GM23248 (cell line): ENCODE data around the gene ABLIM1. TPM values are rescaled to one million over a fixed set of nuclear protein-coding genes. Genes with fewer than 3 reads are reported as not detected.

ENCODE experiments used
- DNase-seq: peaks from one replicate; pipeline ENCODE4 v3.0.0-alpha.2; 2015
- H2AFZ ChIP-seq: fragments of 200-600 bp; sonication (generic); 2 replicates; pipeline ENCODE4 v1.6.1; 2016; ENCODE audit warnings: antibody characterized with exemption
- H3F3A ChIP-seq: fragments of 200-600 bp; sonication (generic); 2 replicates; pipeline ENCODE4 v1.6.1; 2016; ENCODE audit warnings: mild to moderate bottlenecking, antibody characterized with exemption, mixed run types; ENCODE audit not compliant: insufficient read depth
- H3K27ac ChIP-seq: fragments of 200-600 bp; sonication (generic); 2 replicates; pipeline ENCODE4 v1.5.1; 2016; ENCODE audit warnings: mild to moderate bottlenecking
- H3K27me3 ChIP-seq: fragments of 200-600 bp; sonication (generic); replicated peaks from 2 replicates; pipeline ENCODE4 v1.6.1; 2016; ENCODE audit warnings: mild to moderate bottlenecking; ENCODE audit not compliant: insufficient read depth
- H3K36me3 ChIP-seq: fragments of 200-600 bp; sonication (generic); 2 replicates; pipeline ENCODE4 v1.6.1; 2016; ENCODE audit warnings: low read depth, mild to moderate bottlenecking
- H3K4me1 ChIP-seq: fragments of 200-600 bp; sonication (generic); 2 replicates; pipeline ENCODE4 v1.6.1; 2016; ENCODE audit warnings: mild to moderate bottlenecking; ENCODE audit not compliant: insufficient read depth
- H3K4me2 ChIP-seq: fragments of 200-600 bp; sonication (generic); one replicate; pipeline ENCODE4 v1.6.1; 2016; ENCODE audit warnings: mild to moderate bottlenecking; ENCODE audit not compliant: unreplicated experiment
- H3K4me3 ChIP-seq: fragments of 200-600 bp; sonication (generic); 2 replicates; pipeline ENCODE4 v1.5.1; 2016; ENCODE audit warnings: mild to moderate bottlenecking
- H3K79me2 ChIP-seq: fragments of 200-600 bp; sonication (generic); 2 replicates; pipeline ENCODE4 v1.6.1; 2016; ENCODE audit warnings: mild to moderate bottlenecking; ENCODE audit not compliant: insufficient read depth
- H3K9ac ChIP-seq: fragments of 200-600 bp; sonication (generic); 2 replicates; pipeline ENCODE4 v1.6.1; 2016; ENCODE audit warnings: mild to moderate bottlenecking
- H3K9me2 ChIP-seq: fragments of 200-600 bp; sonication (generic); 2 replicates; pipeline ENCODE4 v1.6.1; 2016; ENCODE audit warnings: mixed run types, mild to moderate bottlenecking, moderate library complexity; ENCODE audit not compliant: insufficient read depth
- H3K9me3 ChIP-seq: fragments of 200-600 bp; sonication (generic); one replicate; pipeline ENCODE4 v1.6.1; 2017; ENCODE audit warnings: low read depth
- H4K20me1 ChIP-seq: fragments of 200-600 bp; sonication (generic); 2 replicates; pipeline ENCODE4 v1.6.0; 2016; ENCODE audit not compliant: insufficient read depth
- EZH2 ChIP-seq: fragments of 200-600 bp; sonication (generic); IDR thresholded peaks from 2 replicates; pipeline ENCODE4 v1.6.1; 2018; ENCODE audit warnings: antibody characterized with exemption, mild to moderate bottlenecking; ENCODE audit not compliant: insufficient read depth, poor library complexity, severe bottlenecking
- EZH2phosphoT487 ChIP-seq: fragments of 200-600 bp; sonication (generic); IDR thresholded peaks from 2 replicates; pipeline ENCODE4 v1.6.1; 2018; ENCODE audit warnings: antibody characterized with exemption, moderate library complexity, mild to moderate bottlenecking, low read depth; ENCODE audit not compliant: insufficient read depth
- WGBS, 2 experiments: methylation state at CpG; one replicate each; pipeline ENCODE4 v1.1.6; 2015 to 2017; ENCODE audit warnings: low lambda C conversion rate in 2 of 2, low coverage in 1 of 2; ENCODE audit errors: missing lambda C conversion rate in 2 of 2; 5-methylcytosine and 5-hydroxymethylcytosine counted together
- in situ Hi-C: fragments of 300-500 bp; cut with MboI; formaldehyde crosslinking; loops from 2 replicates; pipeline ENCODE4 v1.15.0; 2020
- polyA plus RNA-seq: library from polyadenylated mRNA; unstranded; fragments of >200 nt; fragmentation: Nextera tagmentation; extraction: Ambion mirVana; gene quantifications from 2 replicates; pipeline ENCODE4 v1.2.1, GENCODE V29; 2016
- total RNA-seq: library from RNA; depleted of rRNA; stranded (reverse); fragments of >200 nt; shearing (Covaris generic); gene quantifications from 2 replicates; pipeline ENCODE4 v1.2.3, GENCODE V29; 2014

The ABLIM1 gene
- total and polyA plus RNA-seq, 2 experiments from 2014 or later: 0.54 to 0.78 TPM

GRCh38 chr10:114400091-114400490 lies 258.0 kb downstream of the ABLIM1 start:
- H3K27me3 ChIP-seq: peaks cover 88% of the 10 kb centered on the region
- H4K20me1 ChIP-seq: no peaks in the 10 kb centered on the region
- no peaks in the 10 kb centered on the region for H3K9me2 ChIP-seq
- no peaks in the 10 kb centered on the region for H3F3A ChIP-seq
- no peaks in the 10 kb centered on the region for H3K4me1 ChIP-seq
- no peak overlapping the region for H2AFZ ChIP-seq
- H3K27ac ChIP-seq: no peak overlapping the region
- no peak for DNase-seq
- no peak overlapping the region for H3K4me3 ChIP-seq
- 58 to 61% methylated on average over 3 of the region's 3 CpGs for WGBS, 2 experiments
- TF ChIP-seq EZH2phosphoT487: no peak
- in situ Hi-C loops: no loop called here
- no peaks in the 10 kb centered on the region for H3K36me3 ChIP-seq
- H3K4me2 ChIP-seq: no peak overlapping the region
- H3K79me2 ChIP-seq: no peaks in the 10 kb centered on the region
- no peaks in the 10 kb centered on the region for H3K9me3 ChIP-seq
- H3K9ac ChIP-seq: no peak overlapping the region

- Histone ChIP-seq H3K27me3 (peaks cover 84% of the 10 kb centered on the region), H3K4me3 (no peak overlapping the region), H4K20me1 (no peaks in the 10 kb centered on the region), H3K36me3 (no peaks in the 10 kb centered on the region), H3F3A (no peaks in the 10 kb centered on the region), H3K4me2 (no peak overlapping the region), H3K79me2 (no peaks in the 10 kb centered on the region), H3K9me2 (no peaks in the 10 kb centered on the region), H3K4me1 (no peaks in the 10 kb centered on the region), H3K9me3 (no peaks in the 10 kb centered on the region), H3K27ac (no peak overlapping the region), H3K9ac (no peak overlapping the region), H2AFZ (no peak overlapping the region)
- TF ChIP-seq EZH2phosphoT487 (no peak), EZH2 (no peak)
- in situ Hi-C loops: no loop called here
- DNase-seq: no peak
- WGBS, 2 experiments: 67 to 68% methylated on average over 6 of the region's 6 CpGs
Measured at GRCh38 chr10:114399576-114399975, 258.5 kb downstream of the ABLIM1 start.

DNA sequence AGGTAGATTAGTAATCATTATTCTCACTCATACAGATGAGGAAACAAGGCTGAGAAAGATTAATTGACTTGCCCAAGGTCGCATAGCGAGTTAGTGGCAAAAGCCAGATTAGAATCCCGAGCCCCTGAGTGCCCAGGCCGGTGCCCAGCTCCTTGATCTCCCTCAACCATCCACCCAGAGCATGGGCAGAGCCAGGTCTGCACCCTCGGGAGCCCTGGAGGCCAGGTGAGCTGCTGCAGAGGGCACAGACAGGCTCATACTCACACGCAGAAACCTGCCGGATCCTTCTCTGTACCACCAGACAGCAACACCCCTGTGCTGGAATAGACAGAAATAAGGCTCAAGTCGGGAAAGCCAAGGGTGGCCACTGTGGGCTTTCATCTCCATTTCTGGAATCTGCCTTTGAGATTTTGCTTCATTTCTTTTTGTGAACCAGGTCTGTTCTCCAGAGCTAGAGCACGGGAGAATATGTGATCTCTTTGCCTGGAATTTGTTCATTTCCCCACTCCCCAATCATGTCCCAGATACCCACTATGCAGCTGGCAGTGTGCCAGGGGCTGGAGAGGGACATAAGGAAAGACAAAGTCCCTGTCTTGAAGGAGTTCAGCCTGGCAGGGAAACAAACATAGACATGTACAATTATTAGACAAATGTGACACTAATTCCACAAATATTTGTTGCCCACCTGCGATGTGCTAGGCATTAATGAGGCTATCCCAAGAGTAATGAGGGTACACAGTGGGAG lies 259.3 kb downstream of the ABLIM1 start:
- Histone ChIP-seq H3K9me3 (no peaks in the 10 kb centered on the region), H3K79me2 (no peaks in the 10 kb centered on the region), H3K4me3 (no peak overlapping the region), H3K36me3 (no peaks in the 10 kb centered on the region), H4K20me1 (no peaks in the 10 kb centered on the region), H3K9me2 (no peaks in the 10 kb centered on the region), H3K27ac (no peak overlapping the region), H3K4me1 (no peaks in the 10 kb centered on the region), H3K9ac (no peak overlapping the region), H3F3A (no peaks in the 10 kb centered on the region), H3K27me3 (peaks cover 78% of the 10 kb centered on the region), H3K4me2 (no peak overlapping the region), H2AFZ (no peak overlapping the region)
- WGBS, 2 experiments: 55 to 62% methylated on average over 10 of the region's 10 CpGs
- in situ Hi-C loops: no loop called here
- TF ChIP-seq EZH2phosphoT487 (no peak), EZH2 (no peak)
- no peak for DNase-seq

- TF ChIP-seq EZH2: no peak
- no peak for TF ChIP-seq EZH2phosphoT487
Measured at GRCh38 chr10:114397651-114398145, 260.4 kb downstream of the ABLIM1 start.

More at GRCh38 chr10:114397651-114398145, 260.4 kb downstream of the ABLIM1 start:
- Histone ChIP-seq H3K9me3 (no peaks in the 10 kb centered on the region), H3K27ac (no peak overlapping the region), H3K4me1 (no peaks in the 10 kb centered on the region), H3K27me3 (peaks cover 68% of the 10 kb centered on the region), H3K79me2 (no peaks in the 10 kb centered on the region), H3K36me3 (no peaks in the 10 kb centered on the region), H3K4me3 (no peak overlapping the region), H3K9ac (no peak overlapping the region), H3F3A (no peaks in the 10 kb centered on the region), H3K9me2 (no peaks in the 10 kb centered on the region), H2AFZ (0 out of 2 replicates have a peak overlapping the region, but pooled peaks have one; percentile 31), H4K20me1 (no peaks in the 10 kb centered on the region), H3K4me2 (peak overlapping the region; percentile 2)
- WGBS, 2 experiments: 37 to 39% methylated on average over 6 of the region's 6 CpGs
- peak; percentile 10 for DNase-seq
- in situ Hi-C loops: no loop called here
